Natural killer cell (primary cell): ENCODE data around the gene TMEM87A. TPM values are rescaled to one million over a fixed set of nuclear protein-coding genes. Genes with fewer than 3 reads are reported as not detected.

Experiments
- ATAC-seq, 3 donors: fragments of 150-1000 bp in 2 of 3; fragments of 200-7000 bp in 1 of 3; cut with Tn5 transposase; 1 replicate in 1 of 3; 2 replicates in 2 of 3; pipeline ENCODE4 v1.10.0; 2021; ENCODE audit warnings: mild to moderate bottlenecking in 2 of 3, moderate library complexity in 2 of 3
- DNase-seq, 2 donors: peaks; one replicate each; pipeline versions ENCODE4 v3.0.0 to v3.0.0-alpha.2; 2013 to 2021; ENCODE audit warnings: mixed read lengths in 1 of 2
- H3K27ac ChIP-seq: one replicate; pipeline ENCODE4 v1.5.1; 2013; ENCODE audit warnings: mild to moderate bottlenecking, low read length
- H3K27me3 ChIP-seq: one replicate; pipeline ENCODE4 v1.6.1; 2013; ENCODE audit warnings: low read length; ENCODE audit not compliant: control insufficient read depth, insufficient read depth
- H3K36me3 ChIP-seq: one replicate; pipeline ENCODE4 v1.6.1; 2013; ENCODE audit warnings: low read length; ENCODE audit not compliant: control insufficient read depth, insufficient read depth
- H3K4me1 ChIP-seq: one replicate; pipeline ENCODE4 v1.6.1; 2013; ENCODE audit warnings: low read length; ENCODE audit not compliant: control insufficient read depth, insufficient read depth
- H3K4me3 ChIP-seq: one replicate; pipeline ENCODE4 v1.5.1; 2013; ENCODE audit warnings: low read length
- H3K9me3 ChIP-seq: one replicate; pipeline ENCODE4 v1.6.1; 2013; ENCODE audit warnings: low read length; ENCODE audit not compliant: control insufficient read depth, insufficient read depth
- H3K27ac Mint-ChIP-seq, 2 donors: one replicate each; pipeline ENCODE4 v1.8.0; 2022; ENCODE audit warnings: mild to moderate bottlenecking in 2 of 2, mixed read lengths in 2 of 2, moderate library complexity in 1 of 2
- H3K27me3 Mint-ChIP-seq, 2 donors: one replicate each; pipeline ENCODE4 v1.8.0; 2022; ENCODE audit warnings: low read depth in 2 of 2, mixed read lengths in 2 of 2
- H3K36me3 Mint-ChIP-seq: one replicate; pipeline ENCODE4 v1.8.0; 2022; ENCODE audit warnings: mixed read lengths
- H3K4me1 Mint-ChIP-seq, 2 donors: one replicate each; pipeline ENCODE4 v1.8.0; 2022; ENCODE audit warnings: mixed read lengths in 2 of 2
- H3K4me3 Mint-ChIP-seq: one replicate; pipeline ENCODE4 v1.8.0; 2022; ENCODE audit warnings: mild to moderate bottlenecking, moderate library complexity, mixed read lengths
- H3K9me3 Mint-ChIP-seq, 2 donors: one replicate each; pipeline ENCODE4 v1.8.0; 2022; ENCODE audit warnings: mixed read lengths in 2 of 2
- WGBS: methylation state at CpG from one replicate; pipeline ENCODE4 v1.1.7; 2013; ENCODE audit warnings: missing lambda C conversion rate; ENCODE audit not compliant: insufficient coverage; 5-methylcytosine and 5-hydroxymethylcytosine counted together
- intact Hi-C: fragments of 100-400 bp; cut with micrococcal nuclease; formaldehyde crosslinking; loops from one replicate; pipeline ENCODE4 v1.14.2; 2022
- total RNA-seq, 4 donors: library from RNA; stranded (reverse); fragments of 120-200 nt in 1 of 4; gene quantifications; one replicate each; pipeline versions ENCODE4 v1.2.3 to v1.2.4, GENCODE V29; 2013 to 2022
- TF ChIP-seq, protein P1 (sequence below): fragments of 200-600 bp; IDR thresholded peaks from one replicate; pipeline ENCODE4 v1.8.0; 2022; ENCODE audit warnings: antibody characterized with exemption

TMEM87A gene
- total RNA-seq, 3 donors from 2014 or later (not counting 1 experiment from before 2014, with no cell fraction given), result 70.8 to 76.4 (median 73.7) TPM

DNA sequence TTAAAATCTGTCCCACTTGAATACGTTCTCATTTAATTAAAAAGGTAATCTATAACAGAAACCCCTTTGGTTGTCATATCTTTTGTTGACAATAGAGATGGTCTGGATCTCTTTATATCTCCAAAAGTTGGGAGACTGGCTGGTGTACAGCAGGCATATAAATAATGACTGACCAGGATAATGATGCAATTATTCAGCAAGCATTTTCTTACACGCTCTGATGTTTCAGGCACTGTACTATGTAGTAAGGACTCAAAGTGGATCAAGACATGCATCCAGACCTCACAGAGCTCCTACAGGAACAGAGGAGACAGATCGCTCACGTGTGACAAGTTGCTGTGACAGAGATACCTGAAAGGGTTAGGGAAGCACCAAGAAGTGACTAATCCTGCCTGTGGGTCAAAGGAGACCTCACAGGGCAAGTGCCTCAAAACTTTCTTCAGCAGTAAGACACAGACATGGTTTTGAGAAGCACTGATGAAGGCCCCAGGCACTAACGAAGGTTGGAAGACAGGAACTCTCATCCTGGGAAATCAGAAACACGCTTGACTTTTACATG is 90.8 kb downstream of the TMEM87A start:
- Mint-ChIP-seq H3K9me3 (no peaks in the 10 kb centered on the region), H3K4me3 (no peak overlapping the region), H3K27me3 (no peaks in the 10 kb centered on the region), H3K4me1 (no peaks in the 10 kb centered on the region), H3K36me3 (peaks cover 37% of the 10 kb centered on the region), H3K27ac (no peak overlapping the region)
- Histone ChIP-seq H3K27ac (no peak overlapping the region), H3K4me1 (no peaks in the 10 kb centered on the region), H3K36me3 (peaks cover 80% of the 10 kb centered on the region), H3K27me3 (no peaks in the 10 kb centered on the region), H3K4me3 (no peak overlapping the region), H3K9me3 (no peaks in the 10 kb centered on the region)
- no peak for DNase-seq
- ATAC-seq, result no peak
- intact Hi-C loops, result no loop called here
- TF ChIP-seq, protein P1, sequence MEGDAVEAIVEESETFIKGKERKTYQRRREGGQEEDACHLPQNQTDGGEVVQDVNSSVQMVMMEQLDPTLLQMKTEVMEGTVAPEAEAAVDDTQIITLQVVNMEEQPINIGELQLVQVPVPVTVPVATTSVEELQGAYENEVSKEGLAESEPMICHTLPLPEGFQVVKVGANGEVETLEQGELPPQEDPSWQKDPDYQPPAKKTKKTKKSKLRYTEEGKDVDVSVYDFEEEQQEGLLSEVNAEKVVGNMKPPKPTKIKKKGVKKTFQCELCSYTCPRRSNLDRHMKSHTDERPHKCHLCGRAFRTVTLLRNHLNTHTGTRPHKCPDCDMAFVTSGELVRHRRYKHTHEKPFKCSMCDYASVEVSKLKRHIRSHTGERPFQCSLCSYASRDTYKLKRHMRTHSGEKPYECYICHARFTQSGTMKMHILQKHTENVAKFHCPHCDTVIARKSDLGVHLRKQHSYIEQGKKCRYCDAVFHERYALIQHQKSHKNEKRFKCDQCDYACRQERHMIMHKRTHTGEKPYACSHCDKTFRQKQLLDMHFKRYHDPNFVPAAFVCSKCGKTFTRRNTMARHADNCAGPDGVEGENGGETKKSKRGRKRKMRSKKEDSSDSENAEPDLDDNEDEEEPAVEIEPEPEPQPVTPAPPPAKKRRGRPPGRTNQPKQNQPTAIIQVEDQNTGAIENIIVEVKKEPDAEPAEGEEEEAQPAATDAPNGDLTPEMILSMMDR, result no peak
- WGBS, result 97% methylated on average over 5 of the region's 6 CpGs

DNA sequence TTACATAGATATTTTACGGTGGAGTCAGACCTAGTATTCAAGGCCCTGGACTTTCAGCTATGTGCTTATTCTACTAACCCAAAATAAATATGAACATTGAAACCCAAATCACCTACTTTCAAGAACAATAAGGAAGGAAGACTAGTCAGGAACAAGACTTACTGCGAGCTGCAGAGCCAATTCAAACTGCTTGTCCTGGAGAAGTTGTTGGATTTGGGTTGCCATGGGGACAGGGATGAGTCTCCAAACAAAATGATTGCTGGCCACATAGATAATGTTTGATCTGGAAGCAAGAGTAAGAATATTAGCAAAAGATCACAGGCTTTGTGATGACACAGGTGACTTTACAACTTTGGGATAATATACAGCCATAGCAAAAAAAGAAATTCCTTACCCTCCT is 95.2 kb downstream of the TMEM87A start:
- 100% methylated on average over 2 of the region's 2 CpGs for whole genome bisulfite sequencing
- Histone ChIP-seq H3K9me3 (no peaks in the 10 kb centered on the region), H3K4me3 (no peak overlapping the region), H3K4me1 (no peaks in the 10 kb centered on the region), H3K36me3 (peaks cover 70% of the 10 kb centered on the region), H3K27ac (no peak overlapping the region), H3K27me3 (no peaks in the 10 kb centered on the region)
- Mint-ChIP-seq H3K4me3 (no peak overlapping the region), H3K4me1 (no peaks in the 10 kb centered on the region), H3K36me3 (peaks cover 24% of the 10 kb centered on the region), H3K27ac (no peak overlapping the region), H3K9me3 (no peaks in the 10 kb centered on the region), H3K27me3 (no peaks in the 10 kb centered on the region)
- ATAC-seq, result no peak
- intact Hi-C loops, result no loop called here
- TF ChIP-seq, protein P1, result no peak
- no peak for DNase-seq

- 89% methylated on average over 5 of the region's 5 CpGs for WGBS
- Histone ChIP-seq H3K4me1 (no peaks in the 10 kb centered on the region), H3K27ac (no peak overlapping the region), H3K27me3 (no peaks in the 10 kb centered on the region), H3K36me3 (peaks cover 69% of the 10 kb centered on the region), H3K4me3 (no peak overlapping the region), H3K9me3 (no peaks in the 10 kb centered on the region)
- TF ChIP-seq, protein P1, result no peak
- no peaks in the 10 kb centered on the region for H3K27me3 Mint-ChIP-seq
- H3K9me3 Mint-ChIP-seq, result no peaks in the 10 kb centered on the region
- ATAC-seq (no peak), DNase-seq (no peak)
- peaks cover 25% of the 10 kb centered on the region for H3K36me3 Mint-ChIP-seq
- intact Hi-C loops, result no loop called here
- peaks cover 5 to 8% of the 10 kb centered on the region in 2 donors for H3K4me1 Mint-ChIP-seq
- no peak overlapping the region for H3K4me3 Mint-ChIP-seq
- H3K27ac Mint-ChIP-seq, result no peak overlapping the region
These were observed 97.6 kb downstream of the TMEM87A start for GRCh38 chr15:42175671-42176070.

- Histone ChIP-seq H3K27me3 (no peaks in the 10 kb centered on the region), H3K9me3 (no peaks in the 10 kb centered on the region), H3K36me3 (peaks cover 68% of the 10 kb centered on the region), H3K27ac (no peak overlapping the region), H3K4me3 (no peak overlapping the region), H3K4me1 (no peaks in the 10 kb centered on the region)
- Mint-ChIP-seq H3K27me3 (no peaks in the 10 kb centered on the region), H3K4me1 (peaks cover 5 to 8% of the 10 kb centered on the region in 2 donors), H3K9me3 (no peaks in the 10 kb centered on the region), H3K27ac (no peak overlapping the region), H3K4me3 (no peak overlapping the region), H3K36me3 (peaks cover 8% of the 10 kb centered on the region)
- no peak for ATAC-seq
- TF ChIP-seq, protein P1, result no peak
- WGBS, result 94% methylated on average over 5 of the region's 5 CpGs
- intact Hi-C loops, result no loop called here
- DNase-seq, result no peak
These were observed 100.8 kb downstream of the TMEM87A start for GRCh38 chr15:42172475-42172874.
